Measurements from ENCODE around the gene CD101.

Gene CD101

DNA sequence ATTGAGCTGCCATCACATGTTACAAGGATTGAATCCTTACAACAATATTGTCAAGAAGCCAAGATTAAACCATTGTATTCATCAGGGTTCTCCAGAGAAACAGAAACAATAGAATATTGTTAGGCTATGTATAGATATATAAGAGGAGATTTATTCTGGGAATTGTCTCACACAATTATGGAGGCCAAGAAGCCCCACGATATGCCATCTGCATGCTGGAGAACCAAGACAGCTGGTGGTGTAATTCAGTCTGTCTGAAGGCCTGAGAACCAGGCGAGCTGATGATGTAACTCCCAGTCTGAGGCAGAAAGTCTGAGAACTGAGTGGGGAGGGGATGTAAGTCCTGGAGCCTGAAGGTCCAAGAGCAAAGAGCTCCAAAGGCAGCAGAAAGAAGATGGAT lies 44.1 kb downstream of the CD101 start:
- Histone ChIP-seq H3K9me3 (ENCODE audit: severe bottlenecking) (no peaks in the 10 kb centered on the region), H3K27ac (ENCODE audit: poor library complexity, severe bottlenecking) (no peak overlapping the region), H3K36me3 (ENCODE audit: low read depth) (no peaks in the 10 kb centered on the region), H3K4me3 (ENCODE audit: severe bottlenecking) (no peak overlapping the region), H3K4me1 (ENCODE audit: insufficient read depth, poor library complexity, severe bottlenecking) (no peaks in the 10 kb centered on the region), H3K27me3 (ENCODE audit: insufficient read depth, poor library complexity, severe bottlenecking) (no peaks in the 10 kb centered on the region)
- ATAC-seq (ENCODE audit: low read depth) (no peak), DNase-seq (ENCODE audit: low spot score) (no peak)
- TF ChIP-seq, protein P1, sequence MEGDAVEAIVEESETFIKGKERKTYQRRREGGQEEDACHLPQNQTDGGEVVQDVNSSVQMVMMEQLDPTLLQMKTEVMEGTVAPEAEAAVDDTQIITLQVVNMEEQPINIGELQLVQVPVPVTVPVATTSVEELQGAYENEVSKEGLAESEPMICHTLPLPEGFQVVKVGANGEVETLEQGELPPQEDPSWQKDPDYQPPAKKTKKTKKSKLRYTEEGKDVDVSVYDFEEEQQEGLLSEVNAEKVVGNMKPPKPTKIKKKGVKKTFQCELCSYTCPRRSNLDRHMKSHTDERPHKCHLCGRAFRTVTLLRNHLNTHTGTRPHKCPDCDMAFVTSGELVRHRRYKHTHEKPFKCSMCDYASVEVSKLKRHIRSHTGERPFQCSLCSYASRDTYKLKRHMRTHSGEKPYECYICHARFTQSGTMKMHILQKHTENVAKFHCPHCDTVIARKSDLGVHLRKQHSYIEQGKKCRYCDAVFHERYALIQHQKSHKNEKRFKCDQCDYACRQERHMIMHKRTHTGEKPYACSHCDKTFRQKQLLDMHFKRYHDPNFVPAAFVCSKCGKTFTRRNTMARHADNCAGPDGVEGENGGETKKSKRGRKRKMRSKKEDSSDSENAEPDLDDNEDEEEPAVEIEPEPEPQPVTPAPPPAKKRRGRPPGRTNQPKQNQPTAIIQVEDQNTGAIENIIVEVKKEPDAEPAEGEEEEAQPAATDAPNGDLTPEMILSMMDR (IDR thresholded peaks at IDR 0.05; ENCODE audit: poor library complexity, severe bottlenecking): no peak

DNA sequence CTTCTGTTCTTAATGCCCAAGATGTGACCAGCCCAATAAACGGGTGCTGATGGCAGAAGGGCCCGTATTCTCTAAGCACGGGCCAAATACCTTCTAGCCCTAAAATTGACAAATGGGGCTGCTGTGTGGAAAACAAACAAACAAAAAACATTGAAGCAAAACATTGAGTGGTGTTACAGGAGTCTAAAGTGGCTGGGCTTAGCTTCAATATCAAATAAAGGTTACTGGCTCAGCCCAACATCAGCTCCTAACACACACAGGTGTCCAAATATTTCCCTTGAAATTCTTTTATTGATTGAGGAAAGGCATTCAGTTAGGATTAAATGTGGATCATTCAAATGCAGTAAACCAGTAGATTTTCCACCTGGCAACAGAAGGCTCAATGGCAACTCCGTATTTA lies 45.2 kb downstream of the CD101 start:
- Histone ChIP-seq H3K4me1 (ENCODE audit: insufficient read depth, poor library complexity, severe bottlenecking) (no peaks in the 10 kb centered on the region), H3K27me3 (ENCODE audit: insufficient read depth, poor library complexity, severe bottlenecking) (no peaks in the 10 kb centered on the region), H3K9me3 (ENCODE audit: severe bottlenecking) (no peaks in the 10 kb centered on the region), H3K27ac (ENCODE audit: poor library complexity, severe bottlenecking) (no peak overlapping the region), H3K4me3 (ENCODE audit: severe bottlenecking) (no peak overlapping the region), H3K36me3 (ENCODE audit: low read depth) (no peaks in the 10 kb centered on the region)
- DNase-seq (ENCODE audit: low spot score): no peak
- ATAC-seq (ENCODE audit: low read depth): no peak
- TF ChIP-seq, protein P1 (IDR thresholded peaks at IDR 0.05; ENCODE audit: poor library complexity, severe bottlenecking): no peak

DNA sequence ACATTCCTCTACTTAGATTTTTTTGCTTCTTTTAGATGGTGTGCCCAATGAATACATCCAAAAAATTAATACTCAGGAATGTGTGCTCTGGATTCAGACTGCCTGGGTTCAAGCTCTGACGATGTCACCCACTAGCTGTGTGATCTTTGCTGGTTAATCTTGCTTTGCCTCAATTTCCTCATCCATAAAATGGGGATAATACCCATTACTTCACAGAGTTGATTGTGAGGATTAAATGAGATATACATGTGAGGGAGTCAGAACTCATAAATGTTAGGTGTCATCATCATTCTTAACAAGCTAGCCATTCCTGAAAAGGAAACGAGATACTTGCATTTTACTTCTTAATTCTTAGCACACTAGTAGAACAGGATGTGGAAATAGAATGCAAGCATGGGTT lies 45.7 kb downstream of the CD101 start:
- Histone ChIP-seq H3K27me3 (ENCODE audit: insufficient read depth, poor library complexity, severe bottlenecking) (no peaks in the 10 kb centered on the region), H3K4me3 (ENCODE audit: severe bottlenecking) (no peak overlapping the region), H3K27ac (ENCODE audit: poor library complexity, severe bottlenecking) (no peak overlapping the region), H3K4me1 (ENCODE audit: insufficient read depth, poor library complexity, severe bottlenecking) (no peaks in the 10 kb centered on the region), H3K36me3 (ENCODE audit: low read depth) (no peaks in the 10 kb centered on the region), H3K9me3 (ENCODE audit: severe bottlenecking) (no peaks in the 10 kb centered on the region)
- TF ChIP-seq, protein P1 (IDR thresholded peaks at IDR 0.05; ENCODE audit: poor library complexity, severe bottlenecking): no peak
- DNase-seq (ENCODE audit: low spot score) (no peak), ATAC-seq (ENCODE audit: low read depth) (no peak)

DNA sequence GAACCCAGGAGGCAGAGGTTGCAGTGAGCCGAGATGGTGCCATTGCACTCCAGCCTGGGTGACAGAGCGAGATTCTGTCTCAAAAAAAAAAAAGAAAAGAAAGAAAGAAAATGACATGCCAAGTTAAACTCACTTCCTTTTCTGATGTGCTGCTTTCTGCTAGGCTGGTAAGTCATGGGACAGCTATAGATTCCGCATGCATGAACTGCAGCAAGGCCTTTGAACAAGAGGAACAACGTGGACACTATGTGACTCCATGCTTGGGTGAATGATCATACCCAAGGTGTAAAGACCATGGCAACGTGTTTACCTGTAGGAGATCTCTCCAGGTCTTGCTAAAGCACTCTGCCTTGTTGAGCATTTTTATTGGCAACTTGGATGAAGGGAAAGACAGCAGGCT lies 48.3 kb downstream of the CD101 start:
- Histone ChIP-seq H3K27ac (ENCODE audit: poor library complexity, severe bottlenecking) (no peak overlapping the region), H3K4me1 (ENCODE audit: insufficient read depth, poor library complexity, severe bottlenecking) (no peaks in the 10 kb centered on the region), H3K9me3 (ENCODE audit: severe bottlenecking) (no peaks in the 10 kb centered on the region), H3K27me3 (ENCODE audit: insufficient read depth, poor library complexity, severe bottlenecking) (no peaks in the 10 kb centered on the region), H3K4me3 (ENCODE audit: severe bottlenecking) (no peak overlapping the region), H3K36me3 (ENCODE audit: low read depth) (no peaks in the 10 kb centered on the region)
- ATAC-seq (ENCODE audit: low read depth): no peak
- DNase-seq (ENCODE audit: low spot score): no peak
- TF ChIP-seq, protein P1 (IDR thresholded peaks at IDR 0.05; ENCODE audit: poor library complexity, severe bottlenecking): no peak

DNA sequence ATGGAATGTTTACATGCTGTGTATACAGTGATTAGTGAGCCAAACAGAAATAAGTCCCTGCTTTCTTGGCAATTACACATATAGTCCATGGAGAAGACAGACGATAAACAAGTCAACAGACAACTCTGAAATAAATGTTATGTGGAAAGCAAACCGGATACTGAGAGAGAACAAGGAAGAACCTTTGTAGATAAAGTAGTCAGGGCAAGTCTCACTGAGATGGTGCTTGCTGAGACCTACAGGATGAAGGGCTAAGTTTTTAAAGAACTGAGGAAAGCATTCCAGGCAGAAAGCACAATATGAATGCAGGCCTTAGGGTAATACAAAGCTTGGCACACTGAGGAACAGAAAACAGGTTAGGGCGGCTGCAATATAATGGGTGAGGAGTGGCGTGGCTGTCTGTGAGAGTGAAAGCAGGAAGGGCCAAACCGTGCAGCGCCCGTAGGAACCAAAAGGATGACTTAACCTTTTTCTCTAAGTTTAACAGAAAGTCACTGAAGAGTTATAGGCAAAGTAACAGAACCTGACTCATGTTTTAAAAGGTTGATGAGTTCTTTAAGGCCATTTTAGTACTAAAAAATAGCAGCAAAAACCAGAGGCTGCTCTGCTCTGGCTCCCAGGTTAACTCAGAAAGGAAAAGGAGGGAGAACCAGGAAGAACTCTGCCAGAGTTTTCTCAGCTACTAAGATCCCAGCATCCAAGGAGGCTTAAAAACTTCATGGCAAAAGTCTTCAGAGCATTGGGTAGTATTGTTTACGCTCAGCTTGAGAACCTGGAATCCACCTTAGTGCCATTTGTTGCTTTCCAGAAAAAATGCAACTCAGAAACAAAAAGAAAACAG lies 49.9 kb downstream of the CD101 start:
- TF ChIP-seq, protein P1 (IDR thresholded peaks at IDR 0.05; ENCODE audit: poor library complexity, severe bottlenecking): no peak
- Histone ChIP-seq H3K27me3 (ENCODE audit: insufficient read depth, poor library complexity, severe bottlenecking) (no peaks in the 10 kb centered on the region), H3K9me3 (ENCODE audit: severe bottlenecking) (no peaks in the 10 kb centered on the region), H3K36me3 (ENCODE audit: low read depth) (no peaks in the 10 kb centered on the region), H3K4me3 (ENCODE audit: severe bottlenecking) (no peak overlapping the region), H3K4me1 (ENCODE audit: insufficient read depth, poor library complexity, severe bottlenecking) (no peaks in the 10 kb centered on the region), H3K27ac (ENCODE audit: poor library complexity, severe bottlenecking) (no peak overlapping the region)
- DNase-seq (ENCODE audit: low spot score) (no peak), ATAC-seq (ENCODE audit: low read depth) (peak; percentile 62)

Data from RWPE2 (cell line).